22Rv1 (cell line): ENCODE results near the gene GMIP.

Experiments
- ZFX ChIP-seq: fragments of 450-650 bp; IDR thresholded peaks from 2 replicates; pipeline ENCODE4 v1.6.1; 2017; ENCODE audit warnings: antibody characterized with exemption, borderline replicate concordance
- TF ChIP-seq, protein P1 (sequence below): fragments of 450-650 bp; IDR thresholded peaks from 2 replicates; pipeline ENCODE4 v1.5.1; 2017; ENCODE audit warnings: mild to moderate bottlenecking

DNA sequence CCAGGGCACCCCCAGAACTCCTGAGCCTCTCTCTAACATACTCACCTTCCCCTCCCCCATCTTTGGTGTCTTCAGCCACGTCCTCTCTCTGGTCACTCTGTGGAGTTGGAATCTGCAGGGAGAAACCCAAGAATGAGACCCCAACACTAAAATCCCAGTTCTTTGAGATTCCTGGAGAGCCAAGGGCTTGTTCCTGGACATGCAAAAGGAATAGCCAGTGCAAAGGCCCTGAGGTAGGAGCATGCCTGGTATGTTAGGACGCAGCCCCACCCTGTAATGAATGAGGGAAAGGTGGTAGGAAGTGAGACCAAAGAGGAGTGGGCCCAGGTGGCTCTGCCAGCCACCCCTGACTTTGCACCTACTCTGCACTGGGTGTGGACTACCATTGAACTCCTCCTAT is 13.0 kb downstream of the GMIP start:
- TF ChIP-seq, protein P1, sequence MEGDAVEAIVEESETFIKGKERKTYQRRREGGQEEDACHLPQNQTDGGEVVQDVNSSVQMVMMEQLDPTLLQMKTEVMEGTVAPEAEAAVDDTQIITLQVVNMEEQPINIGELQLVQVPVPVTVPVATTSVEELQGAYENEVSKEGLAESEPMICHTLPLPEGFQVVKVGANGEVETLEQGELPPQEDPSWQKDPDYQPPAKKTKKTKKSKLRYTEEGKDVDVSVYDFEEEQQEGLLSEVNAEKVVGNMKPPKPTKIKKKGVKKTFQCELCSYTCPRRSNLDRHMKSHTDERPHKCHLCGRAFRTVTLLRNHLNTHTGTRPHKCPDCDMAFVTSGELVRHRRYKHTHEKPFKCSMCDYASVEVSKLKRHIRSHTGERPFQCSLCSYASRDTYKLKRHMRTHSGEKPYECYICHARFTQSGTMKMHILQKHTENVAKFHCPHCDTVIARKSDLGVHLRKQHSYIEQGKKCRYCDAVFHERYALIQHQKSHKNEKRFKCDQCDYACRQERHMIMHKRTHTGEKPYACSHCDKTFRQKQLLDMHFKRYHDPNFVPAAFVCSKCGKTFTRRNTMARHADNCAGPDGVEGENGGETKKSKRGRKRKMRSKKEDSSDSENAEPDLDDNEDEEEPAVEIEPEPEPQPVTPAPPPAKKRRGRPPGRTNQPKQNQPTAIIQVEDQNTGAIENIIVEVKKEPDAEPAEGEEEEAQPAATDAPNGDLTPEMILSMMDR = no peak
- no peak for TF ChIP-seq ZFX
